ENCODE measurements around the gene TTLL9. TPM values are rescaled to one million over a fixed set of nuclear protein-coding genes. Genes with fewer than 3 reads are reported as not detected.

TTLL9 gene
- total RNA-seq, 2 experiments from 2014 or later, result not detected

DNA sequence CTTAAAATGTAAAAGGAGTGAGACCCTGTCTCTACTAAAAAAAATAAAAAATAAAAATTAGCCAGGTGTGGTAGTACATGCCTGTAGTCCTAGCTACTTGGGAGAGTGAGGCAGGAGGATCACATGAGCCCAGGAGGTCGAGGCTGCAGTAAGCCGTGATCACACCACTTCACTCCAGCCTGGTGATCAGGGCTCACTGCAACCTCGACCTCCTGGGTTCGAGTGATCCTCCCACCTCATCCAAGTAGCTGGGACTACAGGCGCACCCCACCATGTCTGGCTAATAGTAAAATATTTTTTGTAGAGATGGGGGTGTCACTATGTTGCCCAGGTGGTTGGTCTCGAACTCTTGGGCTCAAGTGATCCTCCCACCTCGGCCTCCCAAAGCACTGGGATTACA is 17.0 kb upstream of the TTLL9 start:
- ChIA-PET CTCF (interaction anchor here (0.6 to 6.3 kb wide), 13 partner anchors 9 to 799 kb away, joined by 3 to 49 read pairs (median 7); partner anchors contain the start of genes MYLK2 and PDRG1), POLR2A (no interaction called here)
- Mint-ChIP-seq H3K4me3 (no peak overlapping the region), H3K27me3 (peaks cover 33% of the 10 kb centered on the region), H3K27ac (no peak overlapping the region), H3K36me3 (ENCODE audit: low read depth) (no peaks in the 10 kb centered on the region), H3K4me1 (peaks cover 3% of the 10 kb centered on the region), H3K9me3 (no peaks in the 10 kb centered on the region)
- no peak for DNase-seq

DNA sequence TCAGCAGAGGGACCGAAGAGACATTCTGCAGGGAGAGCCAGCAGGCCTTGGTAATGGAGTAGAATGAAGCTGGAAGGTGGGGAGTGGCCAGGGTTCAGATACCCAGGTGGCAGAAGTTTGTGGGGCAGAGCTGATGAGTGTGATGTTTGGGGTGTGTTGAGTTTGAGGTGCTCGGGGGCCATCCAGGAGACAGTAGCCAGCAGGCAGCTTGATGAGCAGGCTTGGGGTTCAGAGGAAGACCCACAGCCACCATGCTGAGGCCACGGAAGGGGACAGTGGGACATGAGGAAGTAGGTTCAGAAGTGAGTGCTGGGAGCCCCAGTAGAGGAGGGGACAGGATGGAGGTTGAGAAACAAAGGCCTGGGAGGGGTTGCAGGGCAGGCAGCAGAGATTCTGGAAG is 13.9 kb upstream of the TTLL9 start:
- POLR2A ChIA-PET, result no interaction called here
- Mint-ChIP-seq H3K27ac (no peak overlapping the region), H3K9me3 (no peaks in the 10 kb centered on the region), H3K27me3 (peaks cover 31% of the 10 kb centered on the region), H3K4me3 (no peak overlapping the region), H3K4me1 (peaks cover 7% of the 10 kb centered on the region), H3K36me3 (ENCODE audit: low read depth) (no peaks in the 10 kb centered on the region)
- no peak for DNase-seq
- CTCF ChIA-PET, result interaction anchor here (0.9 to 6.3 kb wide), 4 partner anchors 10 to 234 kb away, joined by 3 to 49 read pairs (median 11); partner anchors contain the start of gene PDRG1

DNA sequence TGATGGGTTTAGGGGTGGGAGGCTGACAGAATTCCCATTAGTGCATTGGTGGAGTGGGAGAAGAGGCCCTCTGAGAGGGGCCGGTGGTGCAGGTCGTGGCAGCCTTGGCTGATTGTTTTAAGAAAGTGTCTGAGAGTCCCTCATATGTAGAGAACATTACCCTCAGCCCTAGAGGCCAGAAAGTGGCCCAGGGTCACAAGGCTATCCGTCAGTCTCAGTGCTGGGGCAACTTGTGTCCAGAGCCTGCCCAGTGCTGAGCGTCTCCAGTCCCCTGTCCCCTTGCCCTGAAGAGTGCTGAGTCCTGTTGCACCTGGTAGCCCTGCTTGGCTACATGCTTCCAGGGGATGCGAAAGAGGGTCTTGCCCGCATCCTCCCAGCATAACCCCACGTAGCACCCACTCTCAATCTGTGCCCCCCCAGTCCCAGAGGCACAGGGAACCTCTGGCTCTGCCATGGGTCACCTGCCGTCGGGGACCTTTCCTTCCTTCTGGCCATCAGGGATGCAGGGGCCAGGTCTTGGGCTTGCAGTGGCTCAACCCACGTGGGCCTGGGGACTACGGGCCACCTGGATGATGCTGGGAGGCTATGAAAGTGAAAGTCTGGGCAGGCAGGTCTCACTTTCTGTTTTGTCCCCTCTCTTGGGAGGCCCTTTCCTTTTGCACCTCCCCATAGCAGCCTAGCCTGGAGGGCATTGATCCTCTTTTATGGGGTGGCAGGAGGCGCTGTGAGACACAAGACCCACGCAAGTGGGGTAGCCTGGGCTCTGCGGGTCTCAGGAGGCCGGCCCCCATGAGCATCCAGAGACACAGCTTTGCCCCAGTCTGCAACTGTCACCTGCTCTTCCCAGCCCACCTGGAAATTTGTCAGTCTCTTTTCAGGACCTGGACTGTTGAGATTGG is 12.3 kb upstream of the TTLL9 start:
- Mint-ChIP-seq H3K27me3 (peaks cover 40% of the 10 kb centered on the region), H3K9me3 (no peaks in the 10 kb centered on the region), H3K4me3 (no peak overlapping the region), H3K4me1 (peaks cover 12% of the 10 kb centered on the region), H3K36me3 (ENCODE audit: low read depth) (no peaks in the 10 kb centered on the region), H3K27ac (no peak overlapping the region)
- DNase-seq, result no peak
- CTCF ChIA-PET, result no interaction called here
- POLR2A ChIA-PET, result no interaction called here

DNA sequence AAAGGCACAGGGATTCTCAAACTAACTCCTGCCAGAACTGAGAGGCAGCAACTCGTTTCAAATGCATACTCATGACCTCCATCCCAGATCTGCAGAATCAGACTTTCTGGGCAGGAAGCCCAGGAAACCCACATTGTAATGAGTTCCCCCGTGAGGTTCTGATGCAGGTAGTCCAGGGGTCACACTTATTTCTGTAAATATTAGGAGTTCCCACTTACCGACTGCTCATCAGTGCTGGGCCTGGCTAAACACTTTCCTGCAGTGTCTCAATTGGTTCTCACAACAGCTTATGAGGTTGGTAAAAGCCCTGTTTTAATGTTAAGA is 11.7 kb upstream of the TTLL9 start:
- peaks cover 12% of the 10 kb centered on the region for H3K4me1 Mint-ChIP-seq
- ChIA-PET CTCF (interaction anchor here (1.8 kb wide), 1 partner anchor 21 kb away, joined by 4 read pairs; no protein-coding TSS in a partner anchor), POLR2A (no interaction called here)
- no peak overlapping the region for H3K27ac Mint-ChIP-seq
- peaks cover 40% of the 10 kb centered on the region for H3K27me3 Mint-ChIP-seq
- no peaks in the 10 kb centered on the region for H3K36me3 Mint-ChIP-seq (ENCODE audit: low read depth)
- H3K4me3 Mint-ChIP-seq, result no peak overlapping the region
- DNase-seq, result no peak
- no peaks in the 10 kb centered on the region for H3K9me3 Mint-ChIP-seq

DNA sequence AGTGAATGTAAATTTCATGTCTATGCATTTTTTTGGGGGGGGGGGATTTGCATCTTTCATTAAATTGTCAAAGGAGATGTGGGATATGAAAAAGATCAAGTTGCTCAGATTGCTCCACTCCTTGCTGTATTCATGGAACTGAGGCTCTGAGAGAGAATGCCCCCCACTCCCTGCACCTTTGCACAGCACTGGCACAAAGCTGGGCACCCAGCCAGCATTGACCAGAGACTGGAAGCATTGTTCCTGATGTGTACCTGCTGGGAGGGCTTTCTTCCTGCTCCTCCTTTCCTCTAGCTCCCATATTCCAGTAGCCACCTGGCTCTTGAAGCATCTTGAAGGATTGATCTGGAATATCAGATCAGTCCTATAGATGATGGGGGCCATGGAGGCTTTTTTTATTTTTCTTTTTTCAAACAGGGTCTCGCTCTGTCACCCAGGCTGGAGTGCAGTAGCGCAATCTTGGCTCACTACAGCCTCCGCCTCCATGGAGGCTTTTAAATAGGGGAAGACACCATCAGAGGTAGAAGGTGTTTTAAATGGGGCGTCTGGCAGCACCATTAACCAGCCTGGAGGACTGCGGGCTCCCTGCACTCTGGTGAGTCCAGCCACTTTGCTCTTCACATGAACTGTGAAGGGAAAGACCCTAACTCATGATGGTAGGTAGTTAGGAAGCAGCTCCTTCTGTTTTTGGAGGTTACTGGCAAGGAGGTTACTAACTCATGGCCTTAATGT is 11.0 kb upstream of the TTLL9 start:
- Mint-ChIP-seq H3K27me3 (peaks cover 36% of the 10 kb centered on the region), H3K9me3 (no peaks in the 10 kb centered on the region), H3K4me1 (peaks cover 12% of the 10 kb centered on the region), H3K4me3 (no peak overlapping the region), H3K36me3 (ENCODE audit: low read depth) (no peaks in the 10 kb centered on the region), H3K27ac (no peak overlapping the region)
- ChIA-PET POLR2A (interaction anchor here (1.2 kb wide), 1 partner anchor 172 kb away, joined by 3 read pairs; no protein-coding TSS in a partner anchor), CTCF (interaction anchor here (1.1 to 1.8 kb wide), 5 partner anchors 13 to 173 kb away, joined by 3 to 6 read pairs (median 4); partner anchors contain the start of gene PDRG1)
- DNase-seq, result no peak

DNA sequence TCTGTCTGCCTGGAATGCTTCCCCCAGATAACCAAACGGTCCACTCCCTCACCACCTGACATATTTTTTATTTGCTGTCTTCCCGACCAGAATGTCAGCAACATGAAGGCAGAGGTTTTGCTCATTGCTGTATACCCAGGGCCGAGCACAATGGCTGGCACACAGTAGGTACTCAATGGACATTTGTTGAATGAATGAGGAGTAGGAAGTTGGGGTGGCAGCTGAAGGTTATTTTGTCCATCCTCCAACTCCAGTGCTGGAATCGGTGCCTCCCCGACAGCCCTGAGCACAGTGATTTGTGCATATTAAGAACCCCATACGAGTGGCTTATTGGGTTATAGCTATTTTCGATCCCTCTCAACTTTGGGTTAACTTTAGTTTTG is 10.4 kb upstream of the TTLL9 start:
- Mint-ChIP-seq H3K4me3 (no peak overlapping the region), H3K27ac (no peak overlapping the region), H3K4me1 (peaks cover 12% of the 10 kb centered on the region), H3K27me3 (peaks cover 36% of the 10 kb centered on the region), H3K9me3 (no peaks in the 10 kb centered on the region), H3K36me3 (ENCODE audit: low read depth) (no peaks in the 10 kb centered on the region)
- CTCF ChIA-PET, result interaction anchor here (1.1 to 1.8 kb wide), 5 partner anchors 13 to 172 kb away, joined by 3 to 6 read pairs (median 4); partner anchors contain the start of gene PDRG1
- no peak for DNase-seq
- POLR2A ChIA-PET, result interaction anchor here (0.9 to 1.2 kb wide), 2 partner anchors 17 to 171 kb away, joined by 3 read pairs; no protein-coding TSS in a partner anchor

DNA sequence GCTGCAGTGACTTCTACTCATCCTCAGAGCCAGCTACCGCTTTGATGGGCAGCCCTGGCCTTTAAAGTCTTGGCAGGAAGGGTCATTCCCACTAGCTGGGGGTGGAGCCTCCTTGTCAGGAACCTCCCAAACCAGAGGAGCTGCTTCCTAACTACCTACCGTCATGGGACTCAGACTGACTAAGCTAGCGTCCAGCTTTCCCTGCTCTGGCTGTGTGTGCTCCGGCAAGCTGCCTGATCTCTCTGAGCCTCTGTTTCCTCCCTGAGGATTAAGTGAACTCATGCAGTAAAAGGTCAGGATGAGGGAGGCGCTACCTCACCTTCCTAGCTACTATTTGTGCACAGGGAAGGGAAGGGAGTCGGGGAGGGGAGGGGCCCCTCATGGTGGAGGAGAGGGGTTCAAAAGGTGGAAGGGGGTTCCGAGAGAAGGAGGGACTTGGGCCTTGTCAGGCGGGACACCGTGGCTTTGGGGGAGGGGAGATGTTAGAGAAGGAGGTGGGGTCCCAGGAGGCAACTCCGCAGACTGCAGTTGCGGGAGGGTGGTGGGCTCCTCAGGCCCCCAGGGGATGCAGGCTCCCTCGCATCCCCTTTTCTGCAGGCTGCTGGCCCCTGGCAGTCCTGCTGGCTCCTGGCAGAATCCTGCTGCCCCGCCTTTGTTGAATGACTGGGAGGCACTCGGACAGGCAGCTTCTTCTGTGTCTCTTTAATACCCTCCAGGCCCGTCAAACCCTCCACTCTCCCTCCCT is 9.9 kb upstream of the TTLL9 start:
- Mint-ChIP-seq H3K9me3 (no peaks in the 10 kb centered on the region), H3K4me1 (peaks cover 12% of the 10 kb centered on the region), H3K27me3 (peaks cover 36% of the 10 kb centered on the region), H3K36me3 (ENCODE audit: low read depth) (no peaks in the 10 kb centered on the region), H3K4me3 (no peak overlapping the region), H3K27ac (no peak overlapping the region)
- CTCF ChIA-PET, result interaction anchor here (0.5 to 1.8 kb wide), 6 partner anchors 14 to 171 kb away, joined by 3 to 6 read pairs (median 4); partner anchors contain the start of gene PDRG1
- POLR2A ChIA-PET, result interaction anchor here (0.9 to 1.7 kb wide), 3 partner anchors 16 to 171 kb away, joined by 3 to 4 read pairs (median 3); partner anchors contain the start of gene PDRG1
- DNase-seq, result no peak

DNA sequence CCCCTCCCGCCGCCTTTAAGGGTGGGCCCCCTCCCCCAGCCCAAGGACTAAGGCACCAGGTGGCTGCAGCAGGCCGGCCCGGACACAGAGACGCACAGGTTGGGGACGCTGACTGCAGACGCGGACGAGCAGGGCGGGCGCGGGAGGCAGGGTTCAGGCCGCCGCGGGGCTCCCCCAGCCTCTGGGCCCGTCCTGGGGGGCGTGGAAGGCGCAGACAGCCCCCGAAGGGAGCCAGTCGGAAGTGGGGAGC is 9.4 kb upstream of the TTLL9 start:
- POLR2A ChIA-PET, result interaction anchor here (0.9 to 1.7 kb wide), 2 partner anchors 16 to 90 kb away, joined by 3 to 4 read pairs; partner anchors contain the start of gene PDRG1
- peaks cover 36% of the 10 kb centered on the region for H3K27me3 Mint-ChIP-seq
- CTCF ChIA-PET, result interaction anchor here (0.8 to 1.5 kb wide), 2 partner anchors 10 to 91 kb away, joined by 3 to 6 read pairs; partner anchors contain the start of gene PDRG1
- H3K27ac Mint-ChIP-seq, result no peak overlapping the region
- H3K4me1 Mint-ChIP-seq, result peaks cover 12% of the 10 kb centered on the region
- H3K9me3 Mint-ChIP-seq, result no peaks in the 10 kb centered on the region
- H3K36me3 Mint-ChIP-seq (ENCODE audit: low read depth), result no peaks in the 10 kb centered on the region
- DNase-seq, result no peak
- H3K4me3 Mint-ChIP-seq, result no peak overlapping the region

DNA sequence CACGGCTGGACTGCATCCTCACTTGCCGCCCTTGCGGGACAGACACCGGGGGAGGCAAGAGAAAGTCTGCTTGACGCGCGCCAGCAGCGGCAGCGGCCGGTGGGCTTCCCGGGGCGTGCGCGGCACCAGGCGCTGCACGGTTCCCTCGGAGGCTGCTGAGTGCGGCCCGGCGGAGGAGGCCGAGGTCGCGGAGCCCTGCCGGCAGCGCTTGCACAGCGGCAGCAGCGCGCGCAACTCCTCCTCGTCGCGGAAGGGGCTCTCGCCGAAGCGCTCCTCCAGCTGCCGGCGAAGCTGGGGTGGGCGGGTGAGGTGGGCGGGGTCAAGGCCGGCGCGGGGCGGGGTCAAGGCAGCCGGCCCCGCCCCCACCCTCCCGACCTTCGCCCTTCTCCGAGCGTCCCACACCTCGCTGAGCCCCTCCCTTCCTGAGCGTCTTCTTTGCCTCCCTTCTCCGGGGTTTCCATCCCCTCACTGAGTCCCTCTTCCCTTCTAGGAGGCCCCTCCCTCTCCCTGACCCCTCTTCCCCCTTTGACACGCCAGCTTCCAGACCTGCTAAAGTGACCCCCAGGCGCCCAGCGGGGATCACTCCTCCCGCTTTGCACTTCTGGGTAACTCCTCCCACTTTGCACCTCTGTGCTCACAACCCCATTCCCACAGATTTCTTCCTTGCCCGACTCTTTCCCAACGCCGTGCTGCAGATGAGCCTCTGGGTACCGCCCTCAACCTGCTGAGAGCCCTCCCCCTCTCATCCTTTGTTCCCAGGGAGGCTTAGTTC is 8.9 kb upstream of the TTLL9 start:
- CTCF ChIA-PET, result interaction anchor here (0.8 to 2.6 kb wide), 4 partner anchors 9 to 90 kb away, joined by 3 to 12 read pairs (median 6); partner anchors contain the start of gene PDRG1
- no peaks in the 10 kb centered on the region for H3K9me3 Mint-ChIP-seq
- peak; percentile 63 for DNase-seq
- H3K27me3 Mint-ChIP-seq, result peaks cover 36% of the 10 kb centered on the region
- no peak overlapping the region for H3K27ac Mint-ChIP-seq
- H3K4me1 Mint-ChIP-seq, result peaks cover 12% of the 10 kb centered on the region
- H3K36me3 Mint-ChIP-seq (ENCODE audit: low read depth), result no peaks in the 10 kb centered on the region
- POLR2A ChIA-PET, result interaction anchor here (1.7 kb wide), 1 partner anchor 90 kb away, joined by 4 read pairs; the partner anchor contains the start of gene PDRG1
- H3K4me3 Mint-ChIP-seq, result peak overlapping the region; percentile 32

DNA sequence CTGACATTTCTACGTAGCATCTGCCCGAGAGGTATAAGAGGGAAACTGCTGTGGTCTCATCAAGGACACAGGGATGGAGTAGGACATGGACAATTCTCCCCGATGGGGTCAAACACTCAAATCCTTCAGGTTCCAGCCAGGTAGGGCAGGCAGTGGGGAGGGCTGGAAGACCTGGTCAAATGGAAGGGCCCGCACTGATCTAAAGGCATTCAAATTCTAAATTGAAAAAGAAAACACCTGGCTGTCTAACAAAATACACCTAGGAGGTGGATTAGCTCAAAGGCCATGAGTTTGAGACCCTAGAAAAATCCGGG is 8.3 kb upstream of the TTLL9 start:
- H3K4me1 Mint-ChIP-seq, result peaks cover 12% of the 10 kb centered on the region
- no peak overlapping the region for H3K27ac Mint-ChIP-seq
- H3K36me3 Mint-ChIP-seq (ENCODE audit: low read depth), result no peaks in the 10 kb centered on the region
- CTCF ChIA-PET, result interaction anchor here (1.3 to 2.6 kb wide), 3 partner anchors 10 to 90 kb away, joined by 5 to 12 read pairs (median 6); partner anchors contain the start of gene PDRG1
- POLR2A ChIA-PET, result interaction anchor here (1.7 kb wide), 1 partner anchor 89 kb away, joined by 4 read pairs; the partner anchor contains the start of gene PDRG1
- peaks cover 36% of the 10 kb centered on the region for H3K27me3 Mint-ChIP-seq
- H3K4me3 Mint-ChIP-seq, result peak overlapping the region; percentile 32
- no peak for DNase-seq
- H3K9me3 Mint-ChIP-seq, result no peaks in the 10 kb centered on the region

DNA sequence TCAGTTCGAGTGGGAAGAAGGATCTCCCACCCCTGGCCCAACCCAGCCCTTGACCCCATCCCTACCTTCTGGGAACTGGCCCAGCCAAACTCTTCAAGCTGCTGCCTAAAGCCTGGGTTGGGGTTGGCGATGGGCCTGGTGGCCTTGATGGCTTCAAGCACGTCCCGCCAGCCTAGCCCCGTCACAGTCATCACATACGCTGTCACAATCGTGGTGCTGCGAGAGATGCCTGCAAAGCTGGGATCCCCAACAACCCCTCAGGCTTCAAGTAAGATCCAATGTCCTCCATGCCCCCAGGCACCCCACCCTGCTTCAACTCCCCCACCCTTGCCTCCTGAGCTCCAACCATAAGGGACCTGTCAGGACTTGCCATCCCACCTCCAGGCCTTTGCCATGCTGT is 7.9 kb upstream of the TTLL9 start:
- no peaks in the 10 kb centered on the region for H3K36me3 Mint-ChIP-seq (ENCODE audit: low read depth)
- POLR2A ChIA-PET, result interaction anchor here (1.7 kb wide), 1 partner anchor 89 kb away, joined by 4 read pairs; the partner anchor contains the start of gene PDRG1
- CTCF ChIA-PET, result interaction anchor here (1.2 to 2.6 kb wide), 4 partner anchors 10 to 89 kb away, joined by 3 to 12 read pairs (median 6); partner anchors contain the start of gene PDRG1
- no peak for DNase-seq
- H3K4me1 Mint-ChIP-seq, result peaks cover 12% of the 10 kb centered on the region
- no peak overlapping the region for H3K4me3 Mint-ChIP-seq
- peaks cover 34% of the 10 kb centered on the region for H3K27me3 Mint-ChIP-seq
- H3K9me3 Mint-ChIP-seq, result no peaks in the 10 kb centered on the region
- no peak overlapping the region for H3K27ac Mint-ChIP-seq
